Activated CD4-positive, alpha-beta T cell treated with anti-CD3 and anti-CD28 coated beads, Interleukin-2, Interleukin-6, amounts not matched to agents 100 ng/mL and 50 ng/mL, durations not matched to agents 16 hours and 8 hours (primary cell): ENCODE data around the gene ABHD17B.
"Not testable (repeated sequence)": the region's sequence is repeated elsewhere in the genome, so short reads cannot be mapped to it uniquely, and the experiment has no call there.

Source experiments
- DNase-seq: peaks from one replicate; pipeline ENCODE4 v3.0.0-alpha.2; 2020

Gene ABHD17B

DNA sequence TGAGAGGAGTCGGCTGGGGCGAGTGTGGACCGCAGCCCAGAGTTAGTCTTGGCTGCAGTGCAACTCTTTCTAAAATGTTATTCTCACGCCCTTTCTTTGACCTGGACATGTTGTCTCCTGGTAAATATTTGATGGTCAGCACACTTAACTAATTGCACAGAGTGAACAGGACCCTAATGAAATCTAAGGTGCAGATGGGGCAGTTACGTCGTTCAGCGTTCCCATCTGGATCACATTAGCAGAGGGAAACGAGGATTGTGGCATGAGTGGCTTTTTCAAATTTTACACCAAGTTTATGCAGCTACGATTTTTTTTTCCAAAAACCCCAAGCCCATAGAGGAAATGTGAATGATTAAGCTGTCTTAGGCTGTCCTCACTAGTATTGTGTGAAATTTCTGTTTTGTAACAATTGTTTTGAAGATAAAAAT is 929 bp upstream of the ABHD17B start:
- DNase-seq: no peak

DNA sequence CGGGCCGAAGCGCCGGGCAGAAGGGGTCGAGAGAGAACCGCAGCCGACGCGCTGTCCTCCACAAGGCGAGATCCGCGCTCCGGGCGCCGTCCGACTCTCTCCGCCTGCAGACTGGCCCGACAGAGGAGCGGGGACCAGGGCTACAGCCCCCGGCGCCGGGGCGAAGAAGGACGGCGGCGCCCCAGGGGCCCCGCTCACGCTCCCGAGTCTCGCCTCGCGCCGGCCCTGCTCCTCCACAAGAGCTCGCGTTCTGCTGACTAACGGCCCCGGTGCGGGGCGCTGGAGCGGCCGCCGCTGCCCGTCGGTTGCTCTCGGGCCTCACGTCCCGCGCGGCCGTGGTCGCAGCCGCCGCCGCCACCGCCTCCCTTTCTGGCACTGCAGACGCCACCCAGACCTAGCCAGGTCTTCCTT is 338 bp downstream of the ABHD17B start:
- DNase-seq: no peak

- peak; percentile 53 for DNase-seq
These were observed 925 bp downstream of the ABHD17B start for GRCh38 chr9:71909887-71910649.

DNA sequence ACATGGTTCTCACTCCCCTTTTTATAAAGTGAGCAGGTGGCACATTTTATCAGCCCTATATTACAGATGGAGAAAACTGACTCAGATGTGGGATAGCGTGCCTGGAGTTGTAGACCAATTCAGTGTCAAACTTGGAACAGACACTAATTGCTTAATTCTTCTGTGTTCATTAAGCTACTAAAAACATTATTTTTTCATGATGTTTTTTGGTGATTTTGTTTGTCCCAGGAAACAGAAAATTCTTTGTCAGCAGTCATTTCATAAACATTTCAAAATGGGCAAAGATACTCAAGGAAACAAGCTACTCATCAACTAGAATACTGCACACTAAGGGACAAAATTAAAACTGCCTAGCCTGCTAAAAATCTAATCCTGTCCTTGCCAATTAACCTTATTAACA is 2.2 kb downstream of the ABHD17B start:
- no peak for DNase-seq

DNA sequence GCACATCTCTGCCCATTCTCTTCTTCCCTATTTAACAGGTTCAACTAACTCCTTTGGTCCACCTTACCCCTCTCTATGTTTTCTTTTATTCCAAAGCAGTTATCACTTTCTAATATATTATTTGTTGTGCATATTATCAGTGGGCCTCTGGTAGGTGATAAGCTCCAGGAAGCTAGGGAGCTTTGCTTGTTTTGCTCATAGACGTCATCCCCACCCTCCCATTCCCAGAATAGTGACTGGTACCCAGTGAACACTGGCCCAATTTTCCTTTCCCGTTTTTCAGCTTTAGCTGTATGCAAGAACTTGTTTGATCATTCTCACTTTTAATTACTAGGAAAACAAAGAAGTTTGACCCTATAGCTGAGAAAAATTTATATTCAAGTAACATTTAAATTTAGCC is 6.9 kb downstream of the ABHD17B start:
- DNase-seq: no peak

DNA sequence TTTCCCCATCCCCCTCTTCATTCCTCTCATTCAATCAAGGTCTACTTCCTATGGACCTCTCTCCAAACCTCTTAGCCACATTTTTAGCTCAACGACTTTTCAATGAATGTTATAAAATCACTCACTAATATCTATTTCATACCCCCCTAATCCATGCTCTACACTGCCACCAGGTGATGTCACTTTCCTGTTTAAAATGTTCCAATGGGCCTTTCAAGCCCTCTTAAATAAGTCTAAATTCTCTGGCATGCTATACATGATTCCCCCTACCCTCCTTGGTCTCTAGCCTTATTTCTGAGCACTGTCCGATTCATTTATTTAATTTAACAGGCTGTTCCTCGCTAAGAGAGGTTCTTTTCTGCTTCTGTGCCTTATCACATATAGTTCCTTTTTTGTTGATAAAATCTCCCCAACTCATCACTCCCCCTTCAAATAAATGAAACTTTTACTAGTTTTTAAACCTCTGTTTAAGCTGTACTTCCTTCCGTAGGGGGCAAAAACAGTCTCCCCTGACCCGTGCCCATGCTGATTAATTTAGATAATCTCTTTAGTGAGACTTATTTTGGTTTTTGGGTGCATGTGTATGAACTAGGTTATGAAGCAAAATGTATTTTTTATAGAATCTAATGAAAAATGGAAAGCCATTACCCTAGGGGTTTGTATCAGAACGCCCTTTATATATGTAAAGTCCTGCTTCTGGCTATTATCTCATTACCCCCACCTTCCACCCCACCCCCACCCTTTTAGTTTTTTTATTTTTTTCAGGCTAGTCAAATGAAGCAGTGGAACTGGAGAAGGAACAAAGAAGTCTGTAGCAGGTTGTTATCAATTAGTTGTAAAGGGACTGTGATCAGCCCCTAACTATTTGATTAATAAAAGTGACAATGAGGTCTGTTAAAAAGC is 9.0 kb downstream of the ABHD17B start:
- no peak for DNase-seq

DNA sequence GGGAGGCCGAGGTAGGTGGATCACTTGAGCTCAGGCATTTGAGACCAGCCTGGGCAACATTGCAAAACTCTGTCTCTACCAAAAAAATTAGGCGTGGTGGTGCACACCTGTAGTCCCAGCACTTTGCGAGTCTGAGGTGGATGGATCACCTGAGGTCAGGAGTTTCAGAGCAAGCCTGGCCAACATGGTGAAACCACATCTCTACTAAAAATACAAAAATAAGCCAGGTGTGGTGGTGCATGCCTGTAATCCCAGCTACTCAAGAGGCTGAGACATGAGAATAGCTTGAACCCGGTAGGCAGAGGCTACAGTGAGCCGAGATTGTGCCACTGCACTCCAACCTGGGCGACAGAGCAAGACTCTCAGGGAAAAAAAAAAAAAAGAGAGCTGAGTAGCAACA is 12.2 kb downstream of the ABHD17B start:
- not testable (repeated sequence) for DNase-seq

DNA sequence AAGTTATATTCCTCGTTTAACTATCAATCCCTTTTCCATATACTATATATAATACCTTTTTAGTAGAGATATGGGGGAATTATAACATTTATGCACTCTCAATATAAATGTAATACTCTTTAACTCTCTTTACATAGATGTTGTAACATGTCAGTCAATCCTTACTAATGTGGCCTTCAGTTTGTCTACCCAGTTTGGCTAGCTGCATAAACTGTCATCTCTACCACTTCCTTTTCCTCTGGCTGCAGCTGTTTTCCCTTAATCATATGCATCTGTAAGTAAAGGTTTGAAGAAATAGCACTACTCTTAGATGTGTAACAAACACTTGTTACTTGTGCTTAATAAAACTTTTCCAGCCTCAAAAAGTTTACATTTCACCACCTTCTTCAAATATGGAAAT is 13.4 kb downstream of the ABHD17B start:
- DNase-seq: peak; percentile 59

- DNase-seq: no peak
These were observed 14.2 kb downstream of the ABHD17B start for GRCh38 chr9:71896761-71897160.

- peak; percentile 18 for DNase-seq
These were observed 15.0 kb downstream of the ABHD17B start for GRCh38 chr9:71895955-71896354.

DNA sequence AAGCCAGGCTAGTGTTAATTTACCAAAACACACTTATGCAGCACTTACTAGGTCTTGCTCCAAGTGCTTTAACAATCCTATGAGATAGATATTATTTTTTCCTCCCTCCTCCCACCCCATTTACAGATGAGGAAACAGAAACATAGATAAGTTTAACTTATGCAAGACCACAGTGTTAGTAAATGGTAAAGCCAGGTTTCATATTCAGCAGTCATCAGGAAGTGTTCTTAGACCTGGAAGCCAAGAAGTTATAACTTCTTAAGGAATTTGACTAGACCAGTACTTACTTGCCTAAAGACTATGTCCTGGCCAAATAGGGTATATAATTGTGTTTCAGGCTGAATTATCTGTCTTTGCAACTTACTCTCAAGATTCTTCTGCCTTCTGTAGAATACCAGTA is 15.9 kb downstream of the ABHD17B start:
- DNase-seq: no peak

- no peak for DNase-seq
These were observed 19.3 kb downstream of the ABHD17B start for GRCh38 chr9:71891557-71892189.

DNA sequence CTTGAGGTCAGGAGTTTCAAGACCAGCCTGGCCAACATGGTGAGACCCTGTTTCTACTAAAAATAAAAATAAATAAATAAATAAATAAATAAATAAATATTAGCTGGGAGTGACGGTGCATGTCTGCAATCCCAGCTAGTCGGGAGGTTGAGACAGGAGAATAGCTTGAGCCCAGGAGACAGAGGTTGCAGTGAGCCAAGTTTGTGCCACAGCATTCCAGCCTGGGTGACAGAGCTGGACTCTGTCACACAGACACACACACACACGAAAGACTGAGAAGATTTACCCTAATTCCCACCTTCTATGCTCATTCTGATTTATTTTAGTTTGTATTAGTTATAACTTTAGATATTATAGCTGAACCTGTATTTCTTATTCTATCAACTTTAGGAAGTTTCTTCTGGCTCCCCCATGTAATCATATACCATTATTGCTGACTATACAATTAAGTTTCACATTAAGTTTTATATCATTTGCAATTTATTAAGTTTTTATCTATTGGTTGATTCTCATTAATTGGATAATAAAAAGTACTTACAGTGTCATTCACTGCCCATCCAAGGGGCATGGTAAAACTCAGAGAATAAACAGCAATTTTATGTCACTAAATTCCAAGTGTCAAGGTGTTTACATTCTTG is 20.8 kb downstream of the ABHD17B start:
- no peak for DNase-seq

DNA sequence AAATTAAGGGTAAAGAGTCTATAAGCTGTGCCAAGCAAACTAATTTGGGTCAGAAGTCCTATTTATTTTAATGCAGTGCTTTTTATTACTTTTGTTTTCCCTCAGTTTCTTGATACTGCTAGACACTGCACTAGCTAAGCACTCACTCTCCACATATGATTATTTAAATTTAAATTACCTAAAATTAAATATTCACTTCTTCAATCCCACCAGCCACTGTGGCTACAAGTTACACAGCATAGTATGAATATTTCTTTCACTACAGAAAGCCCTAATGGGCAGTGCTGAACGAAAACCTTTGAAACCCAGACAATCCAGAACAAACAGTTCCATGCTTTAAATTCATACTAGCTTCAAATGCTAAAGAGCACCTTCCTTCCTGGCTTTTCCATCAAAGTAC is 23.6 kb downstream of the ABHD17B start:
- no peak for DNase-seq

- DNase-seq: no peak
These were observed 24.5 kb downstream of the ABHD17B start for GRCh38 chr9:71886541-71886940.

- DNase-seq: peak; percentile 14
These were observed 25.0 kb downstream of the ABHD17B start for GRCh38 chr9:71886015-71886414.

DNA sequence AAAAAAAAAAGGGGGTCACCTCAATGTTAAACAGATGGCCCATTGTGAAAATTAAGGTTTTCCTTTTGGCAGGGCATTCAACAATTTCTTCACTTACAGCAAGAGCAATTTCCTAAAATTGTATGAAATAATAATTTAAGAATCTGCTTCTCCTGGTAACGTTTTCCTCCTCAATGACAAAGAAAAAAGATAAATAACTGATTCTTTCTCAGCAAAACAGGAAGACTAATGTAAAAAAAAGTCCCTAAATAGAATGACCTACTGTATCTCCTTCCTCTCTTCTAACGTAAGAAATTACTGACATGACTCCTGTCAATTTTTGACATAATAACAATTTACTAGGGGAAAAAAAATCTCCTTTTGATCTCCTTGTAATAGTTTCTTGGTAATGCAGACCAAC is 25.5 kb downstream of the ABHD17B start:
- DNase-seq: no peak

GRCh38 chr9:71884005-71884404 is 27.0 kb downstream of the ABHD17B start:
- DNase-seq: no peak

GRCh38 chr9:71879644-71880174 is 31.3 kb downstream of the ABHD17B start:
- DNase-seq: no peak

GRCh38 chr9:71878327-71879274 is 32.4 kb downstream of the ABHD17B start:
- DNase-seq: no peak

DNA sequence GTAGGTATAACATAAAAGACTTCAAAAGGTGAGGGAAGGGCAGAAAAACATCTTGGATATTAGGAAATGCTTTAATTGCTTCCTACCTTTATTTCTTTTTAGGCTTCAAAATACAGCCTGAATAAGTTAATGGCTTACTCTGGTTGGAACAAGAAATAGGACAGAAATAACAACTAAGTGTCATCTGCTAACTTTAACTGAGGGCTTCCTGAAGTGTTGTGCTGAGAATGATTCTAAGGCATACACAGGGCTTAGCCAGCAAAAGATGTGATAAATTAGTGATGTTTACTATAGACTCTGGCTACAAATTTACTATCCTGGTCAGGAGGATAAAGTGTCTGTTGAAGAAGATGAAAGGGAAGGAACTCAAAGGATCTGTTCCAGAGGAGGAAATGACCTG is 34.2 kb downstream of the ABHD17B start:
- no peak for DNase-seq

- DNase-seq: no peak
These were observed 34.9 kb downstream of the ABHD17B start for GRCh38 chr9:71876106-71876505.
